ENCODE data around the gene LSM10. TPM values are rescaled to one million over a fixed set of nuclear protein-coding genes. Genes with fewer than 3 reads are reported as not detected.

The LSM10 gene
- total and polyA plus RNA-seq, 9 of the 15 experiments (the other 6 are each of a cell fraction or from before 2014, with no cell fraction given), result 13.2 to 146 (median 68.9) TPM

DNA sequence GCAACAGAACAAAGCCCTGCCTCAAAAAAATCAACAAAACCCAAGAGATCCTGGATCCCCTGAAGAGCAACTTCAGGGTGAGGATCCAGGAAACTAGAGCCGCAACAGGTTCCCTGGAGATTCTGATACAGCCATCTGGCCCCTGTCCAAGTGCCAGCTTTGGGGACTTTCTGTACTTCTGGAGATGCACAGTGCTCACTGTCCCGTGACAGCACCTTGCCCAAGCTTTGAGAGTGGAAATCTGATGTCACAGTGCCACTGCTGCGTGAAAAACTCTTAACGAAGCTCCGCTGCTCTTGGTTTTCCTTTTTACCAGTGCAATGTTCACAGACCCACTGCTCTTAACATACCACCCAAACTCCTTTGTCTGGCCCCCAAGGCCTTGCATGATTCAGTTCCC, 38.3 kb downstream of the LSM10 start:
- Histone ChIP-seq H3K27me3 (ENCODE audit: control insufficient read depth in 2 of 2, insufficient read depth in 2 of 2, low read length in 2 of 2) (no peaks in the 10 kb centered on the region), H3K4me2 (ENCODE audit: insufficient read depth, low read length) (no peak overlapping the region), H3K9me3 (replicated peaks; ENCODE audit: control insufficient read depth, insufficient read depth, low read depth, low read length) (no peaks in the 10 kb centered on the region), H4K20me1 (replicated peaks; ENCODE audit: control insufficient read depth, insufficient read depth, low read length) (no peaks in the 10 kb centered on the region; the same call in 1 of the 2 replicates), H2AFZ (ENCODE audit: low read depth, low read length) (no peak overlapping the region), H3K4me1 (replicated peaks in 1 of 2; ENCODE audit: control insufficient read depth in 2 of 2, insufficient read depth in 2 of 2, low read length in 2 of 2) (0 out of 5 replicates have a peak, but pooled peaks cover 0 to 3% of the 10 kb centered on the region in 2 experiments), H3K4me3 (no peak overlapping the region), H3K79me2 (ENCODE audit: control insufficient read depth, insufficient read depth, low read length) (0 out of 3 replicates have a peak, but pooled peaks cover 4% of the 10 kb centered on the region), H3K36me3 (ENCODE audit: control insufficient read depth, insufficient read depth, low read length) (peaks cover 82% of the 10 kb centered on the region), H3K27ac (ENCODE audit: extremely low read depth, low read depth, low read length) (no peak overlapping the region), H3K9me1 (ENCODE audit: control insufficient read depth, insufficient read depth, low read length) (no peaks in the 10 kb centered on the region), H3K9ac (ENCODE audit: insufficient read depth in 1 of 2, low read depth in 2 of 2, low read length in 2 of 2) (no peak overlapping the region)
- TF ChIP-seq NFIC (IDR thresholded peaks at IDR 0.05) (peak; percentile 21; the same call in 1 of the 2 replicates), ZNF584 (CRISPR knock-in tag; IDR thresholded peaks at IDR 0.05; ENCODE audit: low read depth) (no peak)
- ATAC-seq, result no peak
- FAIRE-seq, result no peak
- WGBS (ENCODE audit: insufficient coverage, low coverage, missing lambda C conversion rate), result 88% methylated on average over 5 of the region's 5 CpGs
- POLR2A ChIA-PET, result interaction anchor here (0.6 to 2.9 kb wide), 5 partner anchors 8 to 28 kb away, joined by 3 to 18 read pairs (median 4); no protein-coding TSS in a partner anchor
- in situ Hi-C loops (cut with MboI) (no loop called here), intact Hi-C loops (cut with micrococcal nuclease) (no loop called here)
- CTCF ChIA-PET (ENCODE audit: low intra/inter-chr PET ratio), result no interaction called here
- no peak for DNase-seq (ENCODE audit: extremely low read depth in 1 of 4, low spot score in 3 of 4)
- BruUV-seq (replicated peaks), result no TSS peak

DNA sequence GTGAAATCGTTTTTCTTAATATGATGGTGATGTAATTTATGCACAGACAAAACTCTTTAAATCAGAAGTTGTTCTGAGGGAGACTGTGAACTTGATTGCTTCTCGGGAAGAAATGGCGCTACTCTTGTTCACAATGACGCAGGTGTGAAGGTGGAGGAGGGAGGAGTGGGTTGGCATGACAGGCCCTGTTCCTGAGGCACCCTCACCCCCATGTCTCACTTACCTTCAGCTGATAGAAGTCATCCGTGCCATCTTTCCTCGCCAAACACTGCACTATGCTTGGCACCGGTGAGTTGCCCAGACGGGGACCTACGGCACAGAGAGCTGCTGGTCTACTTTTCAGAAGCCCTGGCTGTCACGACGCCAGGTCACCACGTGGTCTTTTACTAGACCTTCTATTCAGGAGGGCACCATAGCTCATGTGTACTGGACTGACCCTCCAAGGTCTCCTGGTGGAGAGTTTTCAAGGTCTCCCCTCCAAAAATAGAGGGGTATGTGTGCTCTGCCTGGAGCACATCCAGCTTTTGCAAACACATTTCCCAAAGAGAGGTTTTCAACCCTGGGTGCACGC, 39.1 kb downstream of the LSM10 start:
- no peak overlapping the region for H3K27ac ChIP-seq (ENCODE audit: extremely low read depth, low read depth, low read length)
- H3K9me1 ChIP-seq (ENCODE audit: control insufficient read depth, insufficient read depth, low read length), result no peaks in the 10 kb centered on the region
- DNase-seq (ENCODE audit: extremely low read depth in 1 of 4, low spot score in 3 of 4), result no peak
- H3K36me3 ChIP-seq (ENCODE audit: control insufficient read depth, insufficient read depth, low read length), result peaks cover 86% of the 10 kb centered on the region
- 83% methylated on average over 13 of the region's 13 CpGs for WGBS (ENCODE audit: insufficient coverage, low coverage, missing lambda C conversion rate)
- FAIRE-seq, result no peak
- no peaks in the 10 kb centered on the region; the same call in 1 of the 2 replicates for H4K20me1 ChIP-seq (replicated peaks; ENCODE audit: control insufficient read depth, insufficient read depth, low read length)
- no peak for ATAC-seq
- no peak for TF ChIP-seq SRSF9 (IDR thresholded peaks at IDR 0.05; ENCODE audit: borderline replicate concordance, low read depth, low read length)
- no peaks in the 10 kb centered on the region for H3K27me3 ChIP-seq (ENCODE audit: control insufficient read depth in 2 of 2, insufficient read depth in 2 of 2, low read length in 2 of 2)
- H3K4me1 ChIP-seq (replicated peaks in 1 of 2; ENCODE audit: control insufficient read depth in 2 of 2, insufficient read depth in 2 of 2, low read length in 2 of 2), result 0 out of 5 replicates have a peak, but pooled peaks cover 0 to 3% of the 10 kb centered on the region in 2 experiments
- no peak overlapping the region for H3K4me2 ChIP-seq (ENCODE audit: insufficient read depth, low read length)
- POLR2A ChIA-PET, result interaction anchor here (0.6 to 2.9 kb wide), 4 partner anchors 8 to 33 kb away, joined by 3 to 18 read pairs (median 4); no protein-coding TSS in a partner anchor
- intact Hi-C loops (cut with micrococcal nuclease) (no loop called here), in situ Hi-C loops (cut with MboI) (no loop called here)
- H3K9ac ChIP-seq (ENCODE audit: insufficient read depth in 1 of 2, low read depth in 2 of 2, low read length in 2 of 2), result no peak overlapping the region
- BruUV-seq (replicated peaks), result no TSS peak
- no peak overlapping the region for H3K4me3 ChIP-seq
- H2AFZ ChIP-seq (ENCODE audit: low read depth, low read length), result no peak overlapping the region
- no peaks in the 10 kb centered on the region for H3K9me3 ChIP-seq (replicated peaks; ENCODE audit: control insufficient read depth, insufficient read depth, low read depth, low read length)
- no peaks in the 10 kb centered on the region for H3K79me2 ChIP-seq (ENCODE audit: control insufficient read depth, insufficient read depth, low read length)
- CTCF ChIA-PET (ENCODE audit: low intra/inter-chr PET ratio), result no interaction called here

Measured in K562 (cell line).